Suppressor macrophage treated with lipopolysaccharide for 1 hour (primary cell): ENCODE data around the gene RAPGEF4.
"Not testable (repeated sequence)": the region's sequence is repeated elsewhere in the genome, so short reads cannot be mapped to it uniquely, and the experiment has no call there.

Experiments
- DNase-seq, 3 donors: peaks; one replicate each; pipeline ENCODE4 v3.0.0-alpha.2; 2020 to 2022

RAPGEF4 gene

DNA sequence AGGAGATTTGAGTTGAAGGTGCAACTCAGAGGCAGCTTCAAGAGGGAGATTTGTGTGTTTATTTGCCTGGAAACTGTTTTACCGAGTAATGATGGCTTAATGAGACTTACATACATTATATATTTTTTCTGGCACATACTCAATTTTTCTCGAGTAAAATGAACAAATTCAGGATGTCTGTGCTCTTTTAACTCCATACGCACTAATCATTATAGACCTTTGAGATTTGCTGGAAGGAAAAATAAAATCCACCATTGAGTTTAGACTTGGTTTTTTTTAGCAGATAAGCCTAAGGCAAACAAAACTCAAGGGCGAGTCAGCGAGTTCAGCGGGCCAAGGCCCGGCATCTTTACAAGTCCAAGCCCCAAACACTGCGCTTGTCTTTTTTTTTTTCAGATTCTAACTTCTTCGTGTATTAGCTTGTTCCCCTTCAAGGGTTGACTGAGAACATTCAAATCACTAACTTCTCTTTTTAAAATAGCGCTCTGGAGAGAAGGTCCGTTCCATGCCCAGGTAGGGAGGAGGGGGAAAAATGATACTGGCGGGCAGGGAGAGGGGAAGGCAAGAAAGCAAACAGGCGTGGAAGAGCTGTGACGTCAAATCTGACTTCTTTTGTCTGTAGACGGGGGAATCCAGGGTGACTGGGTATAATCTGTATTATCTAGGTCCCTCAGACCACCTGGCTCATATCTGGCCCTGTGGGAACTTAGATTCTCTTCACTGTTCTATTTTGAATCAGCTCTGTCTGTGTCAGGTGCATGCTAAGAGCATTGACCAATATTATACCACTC, 267.3 kb downstream of the RAPGEF4 start:
- no peak for DNase-seq

DNA sequence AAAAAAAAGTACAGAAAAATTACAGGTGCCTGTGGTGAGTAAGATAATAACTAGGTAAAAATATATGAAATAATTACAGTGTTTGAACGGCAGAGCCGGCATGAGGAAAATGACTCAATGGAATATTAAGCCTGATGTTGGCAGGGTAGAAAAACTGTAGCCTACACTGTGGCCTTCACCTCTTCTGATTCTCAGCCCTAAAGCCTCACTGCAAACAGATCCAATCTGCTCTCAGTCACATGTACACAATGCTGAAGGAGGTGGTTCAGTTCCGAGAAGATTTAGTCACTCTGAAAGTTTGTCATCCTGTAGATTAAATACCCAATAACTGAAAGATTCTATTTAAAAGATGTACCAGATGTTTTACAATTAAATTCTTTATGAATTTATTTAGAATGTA, 273.1 kb downstream of the RAPGEF4 start:
- DNase-seq: no peak

DNA sequence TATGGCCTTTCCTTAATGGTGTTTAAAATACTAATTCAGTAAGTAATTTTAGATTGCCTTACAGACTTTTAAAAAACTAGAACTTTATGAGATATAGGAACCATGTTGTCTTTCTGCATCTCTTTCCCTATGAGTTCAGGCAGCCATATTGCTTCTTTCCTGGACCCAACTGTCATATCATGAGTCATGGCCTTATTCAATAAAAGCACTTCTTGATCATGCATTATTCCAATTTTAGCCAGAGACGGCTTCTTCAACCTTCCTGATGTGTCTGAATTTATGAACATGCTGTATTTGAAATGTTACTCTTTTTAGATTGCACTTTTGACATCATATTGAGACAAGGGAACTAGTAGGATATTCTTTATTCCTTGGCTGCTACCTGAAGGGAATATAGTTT, 274.6 kb downstream of the RAPGEF4 start:
- DNase-seq: no peak

DNA sequence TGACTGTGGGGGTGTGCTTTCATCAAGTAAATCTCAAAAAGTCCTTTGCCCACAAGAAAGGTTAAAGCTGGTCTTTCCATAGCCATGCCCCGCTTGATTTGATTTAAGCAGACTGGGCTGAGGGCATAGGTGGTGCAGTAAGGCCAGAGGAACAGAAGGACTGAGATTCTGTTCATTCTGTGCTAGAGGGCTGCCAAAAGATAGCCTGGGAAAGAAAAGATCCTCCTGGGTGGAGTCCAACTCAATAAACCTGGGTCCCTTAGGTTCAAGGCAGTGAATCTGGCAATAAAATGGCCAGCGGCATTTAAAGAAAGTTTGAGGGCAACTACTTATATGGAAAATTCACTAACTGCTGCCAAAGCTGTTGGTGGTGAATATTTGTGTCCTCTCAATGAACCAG, 280.8 kb downstream of the RAPGEF4 start:
- DNase-seq: no peak

DNA sequence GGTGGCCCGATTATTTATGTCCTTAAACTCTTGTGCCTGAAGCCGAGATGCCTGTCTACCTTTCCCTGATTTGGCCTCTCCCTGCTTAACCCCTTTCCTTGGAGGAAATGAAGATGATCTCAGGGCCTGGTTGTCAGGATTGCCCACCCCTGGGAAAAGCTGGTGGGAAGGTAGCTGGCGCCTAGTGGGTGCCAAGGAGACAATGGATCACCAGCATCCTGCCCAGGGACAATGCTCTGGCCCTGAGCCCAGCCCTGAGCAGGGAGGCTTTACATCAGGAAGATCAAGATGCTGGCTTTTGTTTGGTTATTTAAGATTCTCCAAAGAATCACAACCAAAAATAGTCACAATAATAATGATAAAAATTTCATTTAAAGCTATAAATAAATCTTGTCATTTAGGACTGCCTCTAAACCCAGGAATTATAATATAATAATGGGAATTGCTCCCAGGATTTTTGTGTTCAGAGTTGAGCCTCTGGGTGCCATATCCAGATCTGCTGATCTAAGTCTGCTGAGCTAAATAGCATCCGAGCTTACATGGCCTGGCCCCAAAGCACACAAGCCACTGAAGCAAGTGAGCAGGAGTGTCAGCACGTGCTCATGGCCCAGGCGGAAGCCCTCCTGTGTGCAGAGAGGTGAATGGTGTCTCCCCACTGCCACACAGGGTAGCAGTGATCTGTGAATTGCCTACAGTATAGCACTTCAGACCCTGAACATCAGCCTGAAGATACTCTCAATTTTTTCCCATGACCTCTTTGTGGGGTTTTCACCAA, 282.2 kb downstream of the RAPGEF4 start:
- no peak for DNase-seq

DNA sequence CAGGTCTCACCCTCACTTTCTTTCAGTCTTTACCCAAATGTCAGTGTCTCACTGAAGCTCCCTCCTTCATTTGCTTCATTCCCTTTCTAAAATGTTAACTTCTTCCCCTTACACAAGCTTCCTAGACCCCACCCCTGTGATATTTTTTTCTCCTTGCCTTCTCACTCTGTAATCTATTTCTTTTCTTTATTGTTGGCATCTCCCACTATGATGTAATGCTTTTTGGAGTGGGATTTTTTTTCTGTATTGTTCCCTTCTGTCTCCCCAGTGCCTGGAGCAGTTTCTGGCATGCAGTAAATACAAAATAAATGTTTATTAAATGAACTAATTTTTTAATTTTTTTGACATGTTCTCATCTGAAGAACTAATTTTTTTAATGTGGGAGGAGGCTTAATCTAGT, 284.1 kb downstream of the RAPGEF4 start:
- no peak for DNase-seq

DNA sequence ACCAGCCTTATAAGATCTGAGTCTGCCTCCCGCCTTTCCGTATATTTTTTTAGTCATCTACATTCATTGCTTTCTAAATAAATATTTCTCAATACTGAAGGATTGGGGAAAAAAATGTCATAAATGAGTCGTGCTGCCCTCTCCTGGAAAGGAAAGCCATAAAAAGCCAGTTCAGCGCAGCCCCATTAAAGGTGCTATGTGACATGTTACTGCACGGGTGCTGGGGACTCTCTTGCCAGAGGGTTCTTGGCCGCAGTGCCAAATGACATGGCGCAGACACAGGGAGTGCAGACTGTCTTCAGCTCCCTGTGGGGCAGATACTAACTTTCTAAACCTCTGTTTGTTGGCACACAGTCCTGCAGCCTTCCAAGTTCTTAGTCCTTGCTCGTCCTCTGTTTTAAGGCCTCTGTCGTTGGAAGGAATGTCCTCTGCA, 286.3 kb downstream of the RAPGEF4 start:
- DNase-seq: peak; percentile 49 to 54 (median 51)

DNA sequence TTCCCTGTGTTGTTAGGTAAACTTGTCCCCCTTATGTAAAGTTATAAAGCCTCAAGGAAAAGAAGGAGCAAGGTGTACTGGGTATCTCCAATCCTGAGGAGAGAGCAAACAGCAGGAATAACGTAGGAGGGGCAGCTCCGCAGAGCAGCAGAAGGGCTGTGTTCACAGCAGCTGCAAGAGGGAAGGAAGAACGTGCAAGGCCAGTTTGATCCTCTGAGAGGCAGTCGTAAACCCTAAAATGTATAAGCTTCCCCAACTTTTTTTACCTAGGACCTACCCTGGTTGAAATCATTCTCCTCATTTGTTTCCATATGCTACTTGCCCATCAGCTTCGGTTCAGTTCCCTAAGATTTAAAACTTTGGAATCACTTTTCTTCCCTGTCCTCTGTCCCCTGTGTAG, 288.1 kb downstream of the RAPGEF4 start:
- DNase-seq: no peak

DNA sequence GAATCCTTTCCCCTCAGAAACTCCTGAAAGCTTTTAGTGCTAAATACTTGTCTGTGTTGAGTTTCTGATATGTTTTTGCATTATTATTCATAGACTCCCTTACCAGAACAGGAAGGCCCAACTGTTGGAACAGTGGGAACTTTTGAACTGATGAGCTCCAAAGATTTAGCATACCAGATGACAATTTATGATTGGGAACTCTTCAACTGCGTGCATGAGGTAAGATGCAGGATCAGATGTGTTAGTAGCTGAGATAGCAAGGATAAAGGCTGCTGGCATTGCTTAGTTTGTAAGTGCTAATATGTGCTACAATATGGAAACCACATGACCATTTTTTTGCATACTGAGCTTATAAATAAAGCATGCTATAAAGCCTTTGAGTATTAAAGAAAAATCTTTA, 290.8 kb downstream of the RAPGEF4 start:
- DNase-seq: no peak

DNA sequence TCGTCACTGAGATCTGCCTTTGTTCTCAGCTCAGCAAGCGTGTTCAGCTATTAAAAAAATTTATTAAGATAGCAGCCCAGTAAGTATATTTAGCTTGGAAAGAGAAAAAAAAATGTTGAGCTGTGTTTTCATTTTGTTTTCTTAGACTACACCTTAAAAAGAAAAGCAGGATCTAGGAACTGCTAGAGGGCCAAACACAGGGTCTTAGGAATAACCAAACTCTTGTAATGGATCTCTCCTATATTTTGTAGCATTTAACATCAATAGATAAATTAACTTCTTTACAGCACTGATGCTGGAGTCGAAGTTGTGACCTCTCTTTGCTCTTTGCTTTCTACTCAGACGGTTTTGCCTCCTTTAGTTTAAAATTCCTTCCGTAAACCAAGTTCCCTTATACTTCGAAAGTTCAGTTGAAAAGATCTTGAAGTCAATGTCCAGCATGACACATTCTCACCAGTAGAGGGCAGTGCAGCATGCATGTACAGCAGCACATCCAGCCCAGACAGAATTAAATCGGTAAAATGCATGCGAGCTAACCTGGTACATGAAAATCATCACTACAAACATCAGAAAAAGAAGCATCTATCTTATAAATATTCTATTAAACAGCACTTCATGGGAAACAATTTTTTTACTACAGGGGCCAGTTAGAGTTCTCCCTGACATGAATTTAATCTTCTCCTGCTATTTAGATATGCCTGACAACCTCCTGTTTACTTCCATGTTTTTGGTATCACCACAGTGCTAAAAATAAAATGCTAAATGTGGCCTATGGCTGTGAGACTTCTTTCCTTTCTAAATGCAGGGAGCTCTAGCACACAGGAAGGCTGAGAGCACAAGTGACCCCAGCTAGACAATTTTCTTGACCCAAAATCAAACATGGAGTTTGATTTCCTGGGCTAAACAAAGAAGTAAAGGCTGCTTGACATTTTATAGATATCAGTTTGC, 291.8 kb downstream of the RAPGEF4 start:
- DNase-seq: peak; percentile 91 to 96 (median 92)

DNA sequence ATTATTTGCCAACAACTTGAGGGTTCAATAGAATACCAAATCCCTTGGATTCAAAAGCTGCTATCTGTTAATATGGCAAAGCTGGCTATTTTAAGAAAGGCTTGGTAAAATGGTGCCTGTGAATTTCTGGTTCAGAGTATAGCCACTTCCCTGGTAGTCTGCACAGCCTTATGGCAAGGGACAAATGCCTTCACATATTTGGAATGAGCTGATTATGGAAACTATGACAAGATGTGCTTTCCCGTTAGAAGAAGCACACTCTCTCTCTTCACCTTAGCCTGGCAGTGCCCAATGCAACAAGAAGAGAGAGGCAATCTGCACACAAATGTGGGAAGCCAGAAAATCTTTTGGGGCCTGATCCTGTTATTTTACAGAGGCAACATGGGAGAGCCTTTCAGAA, 292.5 kb downstream of the RAPGEF4 start:
- no peak for DNase-seq

DNA sequence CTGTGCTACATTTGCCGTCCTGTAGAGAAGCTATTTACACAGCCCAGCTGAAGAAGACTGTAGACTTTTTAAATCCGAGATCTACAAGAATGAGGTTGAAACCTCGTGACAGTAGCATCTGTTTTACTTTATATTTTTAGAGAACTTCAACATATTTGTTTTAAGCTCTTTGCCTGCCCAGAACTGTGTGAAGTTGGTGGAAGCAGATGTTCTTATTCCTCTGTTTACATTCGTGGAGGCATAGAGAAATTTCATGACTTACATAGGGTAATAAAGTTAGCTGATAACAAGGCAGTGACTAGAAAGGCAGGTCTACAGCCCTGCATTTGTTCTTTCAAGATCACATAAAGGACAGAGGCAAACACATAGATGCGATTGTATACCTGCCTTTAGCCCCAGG, 293.0 kb downstream of the RAPGEF4 start:
- no peak for DNase-seq

DNA sequence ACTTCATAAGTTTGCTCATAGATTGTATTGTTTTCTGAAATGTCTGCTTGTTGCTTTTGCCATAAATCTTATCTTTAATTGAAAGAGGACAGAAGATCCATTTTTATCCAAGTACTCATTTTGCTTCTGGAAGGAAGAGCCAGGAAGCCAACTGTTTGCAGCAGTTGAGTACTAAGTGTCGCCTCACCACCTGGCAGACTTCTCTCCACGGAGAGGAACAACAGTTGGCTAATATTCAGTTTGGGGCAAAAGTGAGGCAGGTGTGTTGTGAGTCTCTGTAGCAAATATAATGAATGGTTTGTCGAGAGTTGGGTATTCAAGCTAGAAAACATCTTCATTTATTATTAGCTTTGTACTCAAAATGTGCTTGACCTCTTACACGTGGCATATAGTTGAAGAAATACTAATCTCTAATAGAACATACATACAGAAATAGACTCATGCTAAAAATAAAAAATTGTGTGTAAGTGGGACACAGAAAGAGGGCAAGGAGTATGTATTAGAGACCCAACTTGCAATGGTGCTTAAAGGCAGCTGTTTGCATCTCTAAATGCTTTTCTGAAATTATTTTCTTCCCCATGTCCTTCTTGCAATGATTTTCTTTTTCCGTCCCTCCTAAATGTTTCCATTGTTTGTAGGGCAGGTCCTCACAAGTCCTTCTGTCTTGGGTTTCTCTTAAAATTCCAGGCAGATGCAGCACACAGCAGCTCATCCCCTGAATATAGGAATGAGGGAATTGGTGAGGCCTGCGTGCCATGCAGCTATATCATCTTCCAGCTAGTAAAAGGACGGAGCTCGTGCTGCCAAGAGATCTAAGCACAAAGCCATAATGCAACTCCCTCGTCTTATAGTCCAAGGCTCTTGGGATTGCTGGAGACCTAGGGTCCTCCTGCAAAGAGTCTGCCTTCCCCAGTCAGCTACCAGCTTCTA, 295.2 kb downstream of the RAPGEF4 start:
- no peak for DNase-seq

DNA sequence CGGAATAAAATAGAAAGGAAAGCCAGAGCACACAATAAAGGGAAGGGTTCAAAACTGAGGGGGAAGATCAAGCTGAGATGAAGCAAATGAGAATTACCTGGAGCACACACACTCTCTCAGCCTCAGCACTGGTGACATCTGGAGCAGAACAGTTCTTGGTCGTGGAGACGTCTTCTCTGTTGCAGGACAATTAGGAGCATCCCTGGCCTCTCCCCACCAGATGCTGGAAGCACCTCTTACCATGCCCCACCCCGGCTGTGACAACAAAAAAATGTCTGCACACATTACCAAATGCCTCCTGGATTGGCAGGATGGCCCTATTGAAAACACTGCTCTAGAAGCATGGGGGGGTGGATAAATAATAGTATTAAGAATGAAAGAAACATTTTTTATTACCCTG, 296.4 kb downstream of the RAPGEF4 start:
- DNase-seq: no peak

DNA sequence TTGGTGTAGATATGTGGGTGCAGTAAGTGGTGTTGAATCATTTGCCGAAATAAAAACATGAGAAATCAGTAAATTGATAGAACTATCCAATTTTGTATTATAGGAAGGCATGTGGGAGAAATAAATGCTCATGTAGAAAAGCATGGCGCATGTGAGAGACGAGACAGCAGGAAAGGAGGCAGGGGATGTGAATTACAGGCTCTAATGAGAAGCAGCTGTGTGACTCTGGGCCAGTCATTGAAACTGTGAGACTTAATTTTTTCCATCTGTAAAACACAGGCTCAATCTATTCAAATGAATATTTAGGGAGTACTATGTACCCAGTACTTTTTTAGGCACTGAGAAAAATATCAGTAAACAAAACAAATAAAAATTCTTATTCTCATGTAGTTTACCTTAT, 297.4 kb downstream of the RAPGEF4 start:
- no peak for DNase-seq

DNA sequence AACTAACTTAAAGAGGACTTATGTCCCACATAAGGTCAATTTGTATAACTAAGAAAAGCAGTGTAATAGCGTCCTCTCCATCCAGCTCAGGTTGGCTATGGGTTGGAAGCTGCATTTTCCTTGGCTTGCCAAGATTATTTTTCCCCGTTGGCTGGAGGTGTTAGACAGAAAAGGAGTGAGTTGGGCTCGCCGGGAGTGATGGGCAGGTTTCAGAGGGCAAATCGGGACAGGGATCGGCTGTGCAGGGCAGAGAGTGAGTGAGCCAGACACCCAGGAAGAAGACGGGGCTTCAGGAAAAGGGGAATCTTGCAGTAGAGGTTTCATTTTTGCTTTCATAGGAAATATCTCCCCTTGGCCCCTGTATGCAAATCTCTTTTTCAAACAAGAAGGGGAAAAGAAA, 298.5 kb downstream of the RAPGEF4 start:
- DNase-seq: no peak

DNA sequence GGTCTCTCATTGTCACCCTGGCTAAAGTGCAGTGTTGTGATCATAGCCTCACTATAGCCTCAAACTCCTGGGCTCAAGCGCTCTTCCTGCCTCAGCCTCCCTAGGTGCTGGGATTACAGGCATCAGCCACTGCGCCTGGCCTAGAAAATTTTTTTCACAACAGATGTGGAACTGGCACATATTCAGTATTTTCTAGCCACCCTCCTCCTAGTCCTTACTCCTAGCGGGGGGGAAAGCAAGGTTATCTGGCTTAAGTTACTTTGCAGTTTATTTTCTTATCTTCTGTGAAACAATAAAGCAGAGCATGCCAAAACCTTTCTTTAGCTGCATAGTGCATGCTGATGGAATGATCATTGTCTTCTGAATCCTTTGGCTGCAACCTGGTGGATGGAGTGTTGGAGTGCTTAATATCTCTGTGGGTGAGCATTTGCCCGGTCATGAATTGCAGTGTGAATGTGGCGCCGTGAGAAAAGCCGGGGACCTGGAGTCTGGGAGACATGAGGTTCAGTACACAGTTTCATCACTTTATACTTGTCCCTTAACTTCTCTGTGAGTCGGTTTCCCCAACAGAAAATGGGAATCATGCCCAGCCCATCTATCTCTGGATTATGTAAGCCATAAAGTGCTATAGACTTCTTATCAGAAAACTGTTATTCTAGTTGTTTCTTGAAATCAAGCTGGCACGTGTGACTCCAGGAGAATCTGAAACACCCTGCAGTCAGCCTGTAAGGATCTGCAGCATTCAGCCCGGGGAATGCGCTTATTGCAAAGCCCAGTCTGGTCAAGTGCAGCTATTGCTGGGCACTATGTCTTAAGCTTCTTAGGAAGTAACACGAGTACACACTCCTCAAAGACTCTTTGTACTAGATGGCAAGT, 301.8 kb downstream of the RAPGEF4 start:
- DNase-seq: no peak

DNA sequence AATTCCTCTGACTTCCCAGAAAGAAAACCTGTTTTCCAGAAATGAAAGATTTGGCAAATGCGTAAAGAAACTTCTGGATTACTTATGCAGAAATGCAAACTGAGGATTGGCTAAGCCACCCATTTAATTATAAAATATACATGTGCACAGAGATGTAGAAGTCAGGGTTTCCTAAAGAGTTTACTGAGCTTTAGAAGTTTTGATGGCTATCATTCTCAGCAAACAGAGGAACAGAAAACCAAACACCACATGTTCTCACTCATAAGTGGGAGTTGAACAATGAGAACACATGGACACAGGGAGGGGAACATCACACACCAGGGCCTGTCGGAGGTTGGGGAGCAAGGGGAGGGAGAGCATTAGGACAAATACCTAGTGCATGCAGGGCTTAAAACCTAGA, 302.6 kb downstream of the RAPGEF4 start:
- not testable (repeated sequence) for DNase-seq

DNA sequence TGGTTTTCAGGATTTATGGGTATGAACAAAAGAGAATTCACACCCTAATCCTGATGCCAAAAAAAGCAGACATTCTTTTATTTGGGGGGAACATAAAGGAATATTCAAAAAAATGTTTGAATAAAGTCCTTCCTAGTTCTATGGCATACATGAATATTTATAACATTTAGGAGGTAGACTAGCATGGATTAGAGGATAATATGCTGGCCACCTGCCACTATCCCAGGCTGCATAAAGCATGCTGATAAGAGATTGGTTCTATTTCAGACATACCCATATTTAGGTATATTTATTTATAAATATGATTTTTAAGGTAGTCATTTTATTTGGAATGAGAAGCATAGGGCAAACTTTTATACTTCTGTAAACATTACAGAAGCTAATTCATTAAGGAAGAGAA, 305.1 kb downstream of the RAPGEF4 start:
- no peak for DNase-seq

DNA sequence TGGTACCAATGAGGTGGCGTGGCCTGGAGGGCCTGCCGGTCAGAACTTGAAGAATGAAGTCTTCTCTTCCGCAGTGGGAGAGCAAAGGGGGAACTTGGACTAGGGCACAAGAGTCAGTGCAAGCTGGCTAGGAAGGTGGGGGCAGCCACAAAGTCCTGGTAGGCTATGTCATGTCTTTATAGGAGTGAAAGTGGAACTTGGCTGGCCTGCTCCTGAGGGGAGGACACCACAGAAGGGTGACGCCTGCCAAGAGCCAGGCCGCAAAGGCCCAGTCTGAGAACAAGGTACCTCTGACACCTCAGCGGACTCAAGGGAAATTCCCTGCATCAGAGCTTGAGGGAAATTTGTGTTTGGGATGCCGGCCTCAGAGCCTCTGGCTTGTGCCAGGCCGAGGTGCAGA, 307.8 kb downstream of the RAPGEF4 start:
- DNase-seq: peak; percentile 85 to 90 (median 90)
